Ovary (tissue), 3 donors: ENCODE data around the gene SETD1A.

Source experiments
- EP300 ChIP-seq: sonication (generic); formaldehyde crosslinking; IDR thresholded peaks from one replicate; pipeline ENCODE4 v1.6.1; 2017; ENCODE audit warnings: antibody characterized with exemption
- POLR2A ChIP-seq: fragments of 450-650 bp; IDR thresholded peaks from one replicate; pipeline ENCODE4 v1.6.1; 2017; ENCODE audit warnings: antibody characterized with exemption, mild to moderate bottlenecking, moderate library complexity
- TF ChIP-seq, protein P1 (sequence below), 3 donors: fragments of 450-650 bp in 2 of 3; fragments of 200-600 bp in 1 of 3; IDR thresholded peaks; one replicate each; pipeline versions ENCODE4 v1.5.1 to v1.8.0; 2016 to 2022; ENCODE audit warnings: antibody characterized with exemption in 3 of 3, mild to moderate bottlenecking in 1 of 3
- donor health status: DM: no; HTN: no; CAD: no.

DNA sequence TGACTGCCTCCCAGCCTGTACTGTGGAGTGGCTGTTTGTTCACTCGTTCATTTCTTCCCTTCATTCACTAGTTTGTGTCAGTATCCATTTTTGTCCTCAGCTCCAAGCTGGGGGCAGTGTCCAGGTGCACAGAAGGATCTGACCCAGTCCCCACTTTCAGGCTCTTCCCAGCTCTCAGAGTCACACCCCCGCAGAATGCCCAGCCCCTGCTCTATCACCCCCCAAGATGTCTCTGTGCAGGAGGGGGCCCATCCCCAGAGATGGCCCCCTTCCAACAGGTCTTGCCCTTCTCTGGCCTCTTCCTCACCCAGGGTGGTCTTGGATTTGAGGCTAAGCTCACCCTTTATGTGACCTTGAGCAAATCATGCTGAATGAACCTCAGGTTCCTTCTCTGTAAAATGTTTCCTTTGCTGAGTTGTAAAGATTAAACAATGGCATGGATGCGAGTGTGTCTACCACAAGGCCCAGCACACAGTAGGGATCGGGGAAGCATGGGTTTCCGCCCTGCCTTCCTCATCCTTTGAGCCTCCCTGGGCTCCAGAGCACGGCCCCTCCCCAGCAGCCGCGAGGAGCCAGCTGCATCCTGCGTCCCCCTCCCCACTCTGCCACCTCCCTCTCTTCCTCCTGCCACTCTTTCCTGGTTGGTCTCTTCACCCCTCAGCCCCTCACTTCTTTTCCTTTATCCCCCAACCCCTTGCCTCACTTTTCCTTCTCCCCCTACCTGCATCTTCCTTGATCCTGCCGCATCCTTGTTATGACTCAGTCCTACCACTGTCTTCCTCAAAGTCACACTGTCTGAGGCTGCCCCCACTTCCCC lies 31.4 kb upstream of the SETD1A start:
- TF ChIP-seq, protein P1, sequence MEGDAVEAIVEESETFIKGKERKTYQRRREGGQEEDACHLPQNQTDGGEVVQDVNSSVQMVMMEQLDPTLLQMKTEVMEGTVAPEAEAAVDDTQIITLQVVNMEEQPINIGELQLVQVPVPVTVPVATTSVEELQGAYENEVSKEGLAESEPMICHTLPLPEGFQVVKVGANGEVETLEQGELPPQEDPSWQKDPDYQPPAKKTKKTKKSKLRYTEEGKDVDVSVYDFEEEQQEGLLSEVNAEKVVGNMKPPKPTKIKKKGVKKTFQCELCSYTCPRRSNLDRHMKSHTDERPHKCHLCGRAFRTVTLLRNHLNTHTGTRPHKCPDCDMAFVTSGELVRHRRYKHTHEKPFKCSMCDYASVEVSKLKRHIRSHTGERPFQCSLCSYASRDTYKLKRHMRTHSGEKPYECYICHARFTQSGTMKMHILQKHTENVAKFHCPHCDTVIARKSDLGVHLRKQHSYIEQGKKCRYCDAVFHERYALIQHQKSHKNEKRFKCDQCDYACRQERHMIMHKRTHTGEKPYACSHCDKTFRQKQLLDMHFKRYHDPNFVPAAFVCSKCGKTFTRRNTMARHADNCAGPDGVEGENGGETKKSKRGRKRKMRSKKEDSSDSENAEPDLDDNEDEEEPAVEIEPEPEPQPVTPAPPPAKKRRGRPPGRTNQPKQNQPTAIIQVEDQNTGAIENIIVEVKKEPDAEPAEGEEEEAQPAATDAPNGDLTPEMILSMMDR (IDR thresholded peaks at IDR 0.05) = no peak
- no peak for TF ChIP-seq EP300
- no peak for TF ChIP-seq POLR2A
